Chondrocyte (in vitro differentiated cells): ENCODE measurements around the gene M1AP. TPM values are rescaled to one million over a fixed set of nuclear protein-coding genes. Genes with fewer than 3 reads are reported as not detected.
A peak's percentile ranks its signal among the peaks of the same experiment; 100 is the strongest.

Experiments
- DNase-seq: peaks from one replicate; pipeline ENCODE4 v3.0.0; 2021; ENCODE audit warnings: mixed read lengths, low spot score
- H3K27ac Mint-ChIP-seq: one replicate; pipeline ENCODE4 v1.8.0; 2021; ENCODE audit warnings: mild to moderate bottlenecking, moderate library complexity, mixed read lengths; ENCODE audit not compliant: unreplicated experiment
- H3K27me3 Mint-ChIP-seq: 2 replicates; pipeline ENCODE4 v1.8.0; 2021; ENCODE audit warnings: low read depth, mixed read lengths
- H3K36me3 Mint-ChIP-seq: 2 replicates; pipeline ENCODE4 v1.8.0; 2021; ENCODE audit warnings: low read depth, mixed read lengths
- H3K4me1 Mint-ChIP-seq: 2 replicates; pipeline ENCODE4 v1.8.0; 2021; ENCODE audit warnings: low read depth, mild to moderate bottlenecking, mixed read lengths
- H3K4me3 Mint-ChIP-seq: one replicate; pipeline ENCODE4 v1.8.0; 2021; ENCODE audit warnings: mild to moderate bottlenecking, moderate library complexity, mixed read lengths; ENCODE audit not compliant: unreplicated experiment
- H3K9me3 Mint-ChIP-seq: 2 replicates; pipeline ENCODE4 v1.8.0; 2021; ENCODE audit warnings: low read depth, mixed read lengths
- total RNA-seq: library from RNA; stranded (reverse); gene quantifications from 3 replicates; pipeline ENCODE4 v1.2.1, GENCODE V29; 2021
- TF ChIP-seq, protein P1 (sequence below): fragments of 200-600 bp; sonication (generic); IDR thresholded peaks from 2 replicates; pipeline ENCODE4 v1.5.0; 2021; ENCODE audit warnings: antibody characterized with exemption, mild to moderate bottlenecking, moderate library complexity

Gene M1AP
- total RNA-seq, 1 donor from 2014 or later: 0.35 TPM

DNA sequence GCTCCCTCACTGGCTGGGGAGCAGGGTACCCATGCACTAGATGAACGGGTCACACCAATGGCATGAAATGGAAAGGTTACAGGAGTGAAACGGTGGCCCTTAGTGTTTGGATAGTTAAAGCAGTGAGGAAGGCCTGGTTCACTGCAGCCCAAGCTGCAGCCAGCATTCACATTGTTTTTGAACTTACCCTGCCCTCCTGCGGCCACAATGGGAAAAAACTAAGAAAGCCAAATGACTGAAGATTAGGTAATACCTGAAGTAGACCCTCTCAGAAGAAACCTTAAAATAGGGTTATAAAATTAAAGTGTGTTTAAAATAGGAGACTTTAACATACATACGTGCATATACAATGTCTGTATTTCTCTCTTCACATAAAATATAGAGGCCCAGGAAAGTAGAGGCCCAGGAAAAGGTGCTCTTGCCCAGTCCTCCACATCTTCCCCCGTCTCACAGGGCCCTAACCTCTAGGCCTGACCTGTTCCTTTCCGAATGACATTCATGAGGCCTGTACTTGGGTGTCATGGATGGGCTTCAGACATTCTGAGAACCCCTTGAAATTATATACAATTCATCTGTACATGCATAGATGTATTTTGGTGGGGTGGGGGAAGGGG, 60.4 kb downstream of the M1AP start:
- Mint-ChIP-seq H3K9me3 (no peaks in the 10 kb centered on the region), H3K4me3 (no peak overlapping the region), H3K27ac (no peak overlapping the region), H3K27me3 (peaks cover 20% of the 10 kb centered on the region), H3K4me1 (peaks cover 31% of the 10 kb centered on the region), H3K36me3 (no peaks in the 10 kb centered on the region)
- no peak for DNase-seq
- TF ChIP-seq, protein P1, sequence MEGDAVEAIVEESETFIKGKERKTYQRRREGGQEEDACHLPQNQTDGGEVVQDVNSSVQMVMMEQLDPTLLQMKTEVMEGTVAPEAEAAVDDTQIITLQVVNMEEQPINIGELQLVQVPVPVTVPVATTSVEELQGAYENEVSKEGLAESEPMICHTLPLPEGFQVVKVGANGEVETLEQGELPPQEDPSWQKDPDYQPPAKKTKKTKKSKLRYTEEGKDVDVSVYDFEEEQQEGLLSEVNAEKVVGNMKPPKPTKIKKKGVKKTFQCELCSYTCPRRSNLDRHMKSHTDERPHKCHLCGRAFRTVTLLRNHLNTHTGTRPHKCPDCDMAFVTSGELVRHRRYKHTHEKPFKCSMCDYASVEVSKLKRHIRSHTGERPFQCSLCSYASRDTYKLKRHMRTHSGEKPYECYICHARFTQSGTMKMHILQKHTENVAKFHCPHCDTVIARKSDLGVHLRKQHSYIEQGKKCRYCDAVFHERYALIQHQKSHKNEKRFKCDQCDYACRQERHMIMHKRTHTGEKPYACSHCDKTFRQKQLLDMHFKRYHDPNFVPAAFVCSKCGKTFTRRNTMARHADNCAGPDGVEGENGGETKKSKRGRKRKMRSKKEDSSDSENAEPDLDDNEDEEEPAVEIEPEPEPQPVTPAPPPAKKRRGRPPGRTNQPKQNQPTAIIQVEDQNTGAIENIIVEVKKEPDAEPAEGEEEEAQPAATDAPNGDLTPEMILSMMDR: peak; percentile 90

DNA sequence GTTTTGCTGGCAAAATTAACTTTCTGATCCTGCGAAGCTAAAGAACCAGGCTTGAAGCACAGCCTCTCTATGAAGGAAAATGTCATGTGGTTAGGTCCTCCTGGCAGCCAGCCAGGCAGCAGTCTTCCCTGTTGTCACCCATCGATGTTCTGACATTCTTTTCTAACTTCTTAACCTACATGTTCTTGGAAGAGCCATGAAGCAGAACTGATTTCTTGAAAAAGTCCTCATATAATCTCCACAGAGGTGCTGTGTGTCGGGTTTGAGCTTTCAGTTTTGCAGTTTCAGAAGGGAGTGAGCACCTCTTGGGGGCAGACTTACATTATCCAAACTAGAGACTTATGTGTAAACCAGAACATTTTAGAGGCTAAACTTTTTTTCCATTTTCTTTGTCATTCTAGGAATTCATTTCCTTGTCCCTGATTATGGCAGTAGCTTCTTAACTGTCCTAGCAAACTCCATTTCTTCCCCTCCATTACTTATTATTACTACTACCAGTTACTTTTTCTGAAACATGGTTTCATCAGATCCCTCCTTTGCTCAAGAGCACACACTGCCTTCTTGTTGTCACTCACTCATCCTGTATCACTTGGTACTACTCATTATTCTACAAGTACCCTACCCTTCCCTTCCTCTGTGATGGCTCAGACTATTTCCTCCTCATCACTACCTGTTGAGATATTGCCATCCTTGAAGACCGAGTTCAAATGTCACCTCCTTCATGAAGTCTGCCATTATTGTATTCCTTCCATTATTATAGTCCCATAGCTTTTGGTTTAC, 62.5 kb downstream of the M1AP start:
- peaks cover 31% of the 10 kb centered on the region for H3K4me1 Mint-ChIP-seq
- H3K27ac Mint-ChIP-seq: peak overlapping the region; percentile 59
- no peak for DNase-seq
- H3K27me3 Mint-ChIP-seq: peaks cover 12% of the 10 kb centered on the region
- H3K4me3 Mint-ChIP-seq: no peak overlapping the region
- TF ChIP-seq, protein P1: no peak
- no peaks in the 10 kb centered on the region for H3K36me3 Mint-ChIP-seq
- no peaks in the 10 kb centered on the region for H3K9me3 Mint-ChIP-seq

DNA sequence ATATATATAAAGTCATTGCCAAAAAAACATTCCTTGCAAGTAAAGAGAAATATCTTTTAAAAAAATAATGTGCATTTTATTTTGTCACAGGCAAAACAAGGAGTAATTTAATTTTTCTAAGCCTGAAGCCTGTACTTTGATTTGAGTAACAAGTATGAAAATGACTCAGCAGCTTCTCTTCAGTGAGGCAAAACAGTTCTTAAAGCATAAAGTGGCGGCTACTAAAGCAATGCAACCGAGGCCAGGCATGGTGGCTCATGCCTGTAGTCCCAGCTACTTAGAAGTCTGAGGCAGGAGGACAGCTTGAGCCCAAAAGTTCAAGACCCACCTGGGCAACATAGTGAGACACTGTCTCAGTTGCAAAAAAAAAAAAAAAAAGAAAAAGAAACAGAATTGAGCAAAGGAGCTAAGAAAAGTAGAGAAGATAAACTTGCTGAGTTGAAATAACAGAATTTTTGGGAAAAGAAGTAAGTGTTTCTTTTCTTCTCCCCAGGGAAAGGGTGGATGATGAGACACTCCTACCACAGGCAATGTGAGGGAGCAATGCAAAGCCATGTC, 64.0 kb downstream of the M1AP start:
- no peaks in the 10 kb centered on the region for H3K9me3 Mint-ChIP-seq
- peaks cover 5% of the 10 kb centered on the region for H3K27me3 Mint-ChIP-seq

DNA sequence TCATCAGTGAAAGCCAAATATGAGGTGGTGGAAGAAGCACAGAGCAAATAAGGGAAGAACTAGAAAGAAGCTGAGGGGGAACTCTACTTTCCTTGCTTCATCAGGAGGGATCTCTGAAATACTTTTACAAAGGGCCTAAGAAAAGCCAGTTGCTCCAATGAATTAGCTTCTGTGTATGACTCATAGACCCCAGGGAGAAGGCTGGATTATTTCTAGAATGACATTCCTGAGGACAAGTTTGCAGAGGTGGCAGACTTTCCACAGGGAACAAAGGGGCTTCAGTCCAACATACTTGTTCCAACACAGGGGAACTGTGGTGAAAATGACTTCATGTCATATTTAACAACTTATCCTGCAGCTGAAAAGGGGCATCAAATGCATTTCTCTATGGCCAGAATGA, 64.6 kb downstream of the M1AP start:
- Mint-ChIP-seq H3K4me3 (no peak overlapping the region), H3K27me3 (no peaks in the 10 kb centered on the region), H3K9me3 (no peaks in the 10 kb centered on the region), H3K27ac (peak overlapping the region; percentile 98), H3K36me3 (no peaks in the 10 kb centered on the region), H3K4me1 (peaks cover 31% of the 10 kb centered on the region)
- DNase-seq: no peak
- TF ChIP-seq, protein P1: no peak

More for the DNA sequence above, 64.0 kb downstream of the M1AP start:
- Mint-ChIP-seq H3K4me3 (peak overlapping the region; percentile 43), H3K4me1 (peaks cover 31% of the 10 kb centered on the region), H3K27ac (peak overlapping the region; percentile 98), H3K36me3 (no peaks in the 10 kb centered on the region)
- no peak for DNase-seq
- TF ChIP-seq, protein P1: no peak

DNA sequence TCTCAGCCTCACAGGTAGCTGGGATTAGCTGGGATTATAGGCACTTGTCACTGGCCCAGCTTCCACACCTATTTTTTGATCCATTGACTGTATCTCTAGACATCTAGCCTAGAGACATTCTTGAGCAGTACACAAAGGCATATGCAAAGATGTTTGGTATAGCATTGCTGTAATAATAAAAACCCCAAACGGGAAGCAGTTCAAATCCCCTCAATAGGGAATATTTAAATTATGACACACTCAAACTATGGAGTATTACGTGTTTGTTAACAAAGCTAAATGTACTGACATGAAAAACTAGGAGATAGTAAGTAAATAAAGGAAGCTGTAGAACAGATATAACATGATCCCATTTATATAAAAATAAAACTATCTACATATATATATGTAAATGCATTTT, 65.9 kb downstream of the M1AP start:
- Mint-ChIP-seq H3K27ac (no peak overlapping the region), H3K4me1 (peaks cover 35% of the 10 kb centered on the region), H3K4me3 (no peak overlapping the region), H3K36me3 (no peaks in the 10 kb centered on the region), H3K27me3 (no peaks in the 10 kb centered on the region), H3K9me3 (no peaks in the 10 kb centered on the region)
- no peak for DNase-seq
- TF ChIP-seq, protein P1: no peak
